Right ventricle myocardium superior (tissue), 1 donor: ENCODE data around the gene LAMA1. TPM values are rescaled to one million over a fixed set of nuclear protein-coding genes. Genes with fewer than 3 reads are reported as not detected.

Experiments
- ATAC-seq: fragments of 200-7000 bp; cut with Tn5 transposase; one replicate; pipeline ENCODE4 v1.9.1; 2020; ENCODE audit warnings: mild to moderate bottlenecking; ENCODE audit not compliant: poor library complexity
- DNase-seq: peaks from one replicate; pipeline ENCODE4 v3.0.0-alpha.2; 2020
- intact Hi-C: fragments of 100-400 bp; cut with DNase I; formaldehyde crosslinking; loops from one replicate; pipeline ENCODE4 v1.11.2; 2022
- total RNA-seq: library from RNA; stranded (reverse); fragmentation: NEBNext Ultra II Directional; extraction: Animal tissue kit (Norgen Biotek cat#: 25700); gene quantifications from one replicate; pipeline ENCODE4 v1.2.1, GENCODE V29; 2021
- donor health status: DM: no; HTN: yes; CAD: no; lungs with severe emphysema.

LAMA1 gene
- total RNA-seq, 1 donor from 2014 or later, result 0.05 TPM

DNA sequence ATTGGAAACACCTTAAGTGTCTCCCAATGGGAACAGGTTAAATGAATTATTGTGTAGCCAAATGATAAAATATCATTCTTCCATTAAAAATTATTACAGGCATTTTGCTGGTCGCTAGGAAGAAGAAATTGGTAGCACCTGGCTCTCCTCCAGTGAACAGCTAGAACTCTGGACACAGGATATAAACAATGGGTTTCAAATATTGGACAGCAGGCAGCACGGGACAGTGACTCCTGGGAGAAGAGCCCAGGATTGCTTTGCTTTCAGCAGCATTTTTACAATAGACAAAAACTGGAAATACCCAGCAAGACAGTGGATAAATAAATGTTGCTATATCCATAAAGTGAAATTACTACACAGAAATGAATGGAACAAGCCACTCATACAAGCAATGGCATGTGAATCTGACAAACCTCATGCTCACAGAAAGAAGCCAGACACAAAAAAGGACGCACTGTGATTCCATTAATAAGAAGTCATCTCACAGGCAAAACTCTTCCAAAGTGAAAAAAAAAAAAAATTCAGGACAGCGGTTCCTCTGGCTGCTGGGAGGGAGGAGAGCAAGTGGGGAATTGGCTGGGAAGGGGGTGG is 50.5 kb downstream of the LAMA1 start:
- intact Hi-C loops, result loop anchor here (10.0 kb wide), 1 partner anchor 62 kb away; no protein-coding TSS in a partner anchor
- no peak for ATAC-seq

DNA sequence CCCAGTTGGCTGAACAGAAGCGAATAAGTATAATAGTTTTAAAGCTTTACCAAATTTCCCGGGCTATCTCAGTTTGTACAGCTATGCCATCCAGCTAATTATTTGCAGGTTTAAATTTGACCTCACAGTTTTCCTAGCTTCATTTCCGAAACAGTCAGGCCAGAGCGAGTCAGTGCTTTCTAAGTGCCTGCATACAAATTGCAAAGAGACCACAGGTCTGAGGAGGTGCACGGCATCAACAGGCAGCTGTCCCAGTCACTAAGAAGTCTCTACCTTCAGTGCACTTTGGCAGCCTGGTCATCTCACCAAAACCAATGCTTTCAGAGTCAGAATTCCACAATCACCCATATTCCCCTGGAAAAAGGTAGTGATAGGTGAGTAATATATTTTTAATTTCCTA is 51.9 kb downstream of the LAMA1 start:
- no peak for DNase-seq
- ATAC-seq, result no peak
- intact Hi-C loops, result loop anchor here (10.0 kb wide), 1 partner anchor 61 kb away; no protein-coding TSS in a partner anchor

More for the DNA sequence above, 50.5 kb downstream of the LAMA1 start:
- DNase-seq, result no peak

DNA sequence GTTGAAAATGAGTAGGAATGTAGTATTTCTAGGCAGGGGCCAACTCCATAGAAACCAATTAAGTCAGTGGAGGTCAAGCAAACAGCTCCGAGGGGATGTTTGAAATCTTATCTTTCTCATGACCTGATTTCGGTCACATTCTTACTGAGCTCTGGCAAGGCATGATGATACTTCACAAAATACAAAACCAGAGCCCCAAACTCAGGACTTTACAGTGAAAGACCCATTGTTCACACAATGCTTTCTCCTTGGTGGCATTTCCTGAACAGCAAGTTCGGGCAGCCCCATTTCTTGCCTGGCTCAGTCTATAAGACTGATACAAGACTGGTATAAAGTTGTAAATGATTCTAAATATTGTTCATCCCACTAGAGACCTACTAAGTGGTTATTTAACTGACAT is 53.3 kb downstream of the LAMA1 start:
- intact Hi-C loops, result loop anchor here (10.0 kb wide), 1 partner anchor 60 kb away; no protein-coding TSS in a partner anchor
- DNase-seq (no peak), ATAC-seq (no peak)

- no peak for ATAC-seq
- intact Hi-C loops, result loop anchor here (10.0 kb wide), 1 partner anchor 58 kb away; no protein-coding TSS in a partner anchor
- no peak for DNase-seq
Observed at GRCh38 chr18:7062811-7063210, 54.8 kb downstream of the LAMA1 start.

- ATAC-seq (no peak), DNase-seq (no peak)
- intact Hi-C loops, result loop anchor here (10.0 kb wide), 1 partner anchor 57 kb away; no protein-coding TSS in a partner anchor
Observed at GRCh38 chr18:7062236-7062635, 55.4 kb downstream of the LAMA1 start.

DNA sequence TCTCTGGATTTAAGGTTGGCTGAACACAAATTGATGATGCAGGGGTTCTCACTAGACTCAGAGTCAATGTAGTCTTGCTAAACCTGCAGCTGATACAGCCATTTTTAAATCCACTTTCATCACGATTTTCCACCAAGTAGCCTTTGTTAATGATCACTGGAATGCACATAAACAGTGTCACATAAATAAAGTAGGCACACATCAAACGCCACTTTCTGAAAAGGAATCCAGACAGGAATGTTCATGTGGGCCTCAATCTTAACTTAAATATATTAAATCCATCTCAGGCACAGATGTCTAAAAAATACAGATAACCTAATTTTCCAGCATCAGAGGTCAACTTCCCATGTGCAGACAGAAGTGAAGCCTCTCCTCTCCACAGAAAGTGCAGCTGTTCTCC is 58.3 kb downstream of the LAMA1 start:
- intact Hi-C loops, result no loop called here

GRCh38 chr18:7056026-7056425 is 61.6 kb downstream of the LAMA1 start:
- intact Hi-C loops, result no loop called here
- ATAC-seq (no peak), DNase-seq (no peak)

More for the DNA sequence above, 58.3 kb downstream of the LAMA1 start:
- ATAC-seq, result no peak
- no peak for DNase-seq

GRCh38 chr18:7049951-7050350 is 67.6 kb downstream of the LAMA1 start:
- ATAC-seq (no peak), DNase-seq (no peak)
- intact Hi-C loops, result no loop called here

GRCh38 chr18:7048081-7048480 is 69.5 kb downstream of the LAMA1 start:
- intact Hi-C loops, result no loop called here
- ATAC-seq, result no peak
- DNase-seq, result no peak

DNA sequence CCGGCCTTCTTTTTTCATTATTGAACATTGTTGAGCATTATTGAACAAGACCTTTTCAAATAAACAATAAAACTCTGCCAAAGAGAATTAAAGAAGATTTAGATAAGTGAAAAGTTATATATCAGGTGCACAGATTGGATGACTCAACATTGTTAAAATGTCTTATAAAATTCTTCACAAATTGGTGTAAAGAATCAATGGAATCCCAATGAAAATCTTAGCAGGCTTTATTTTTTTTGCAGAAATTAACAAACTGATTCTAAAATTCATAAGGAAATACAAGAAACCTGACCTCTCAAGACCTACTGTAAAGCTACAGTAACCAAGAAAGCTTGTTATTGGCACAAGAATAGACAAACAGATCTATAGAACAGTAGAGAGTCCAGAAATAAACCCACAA is 70.3 kb downstream of the LAMA1 start:
- no peak for ATAC-seq
- intact Hi-C loops, result no loop called here
- no peak for DNase-seq

DNA sequence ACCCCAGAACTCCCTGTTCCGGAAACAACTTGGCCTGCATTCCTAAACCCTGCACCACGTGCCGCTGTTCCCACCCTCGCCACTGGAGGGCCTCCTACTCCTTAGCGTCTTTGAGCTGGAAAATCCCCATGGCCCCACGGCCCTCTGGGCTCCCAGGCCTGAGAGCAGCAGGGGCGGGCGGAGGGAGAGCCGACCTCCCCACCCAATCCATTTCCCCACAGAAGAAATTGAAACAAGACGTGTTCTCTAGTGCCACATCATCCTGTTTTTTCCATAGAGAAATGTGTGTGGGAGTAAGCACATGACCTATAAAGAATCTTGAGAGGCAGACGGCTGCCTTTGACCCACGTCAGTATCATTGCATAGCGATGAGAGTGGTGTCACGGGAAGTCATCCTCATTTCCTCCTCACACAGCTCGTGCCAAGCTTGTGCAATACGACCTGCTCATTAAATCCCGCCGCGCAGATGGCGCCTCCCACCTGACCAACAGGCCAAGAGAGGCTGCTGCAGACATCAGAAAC is 79.2 kb downstream of the LAMA1 start:
- intact Hi-C loops, result no loop called here
- ATAC-seq (peak; percentile 86), DNase-seq (peak; percentile 70)

GRCh38 chr18:7037470-7037869 is 80.1 kb downstream of the LAMA1 start:
- intact Hi-C loops, result no loop called here
- ATAC-seq, result no peak

GRCh38 chr18:7035807-7036206 is 81.8 kb downstream of the LAMA1 start:
- no peak for DNase-seq
- ATAC-seq, result no peak
- intact Hi-C loops, result no loop called here

More at GRCh38 chr18:7037470-7037869, 80.1 kb downstream of the LAMA1 start:
- no peak for DNase-seq

- no peak for ATAC-seq
- no peak for DNase-seq
- intact Hi-C loops, result no loop called here
Observed at GRCh38 chr18:7034924-7035323, 82.7 kb downstream of the LAMA1 start.

GRCh38 chr18:7032537-7032936 is 85.1 kb downstream of the LAMA1 start:
- no peak for DNase-seq
- intact Hi-C loops, result no loop called here
- no peak for ATAC-seq

- intact Hi-C loops, result no loop called here
- no peak for DNase-seq
- ATAC-seq, result no peak
Observed at GRCh38 chr18:7028625-7029024, 89.0 kb downstream of the LAMA1 start.

GRCh38 chr18:7025194-7025593 is 92.4 kb downstream of the LAMA1 start:
- ATAC-seq (no peak), DNase-seq (no peak)
- intact Hi-C loops, result no loop called here

DNA sequence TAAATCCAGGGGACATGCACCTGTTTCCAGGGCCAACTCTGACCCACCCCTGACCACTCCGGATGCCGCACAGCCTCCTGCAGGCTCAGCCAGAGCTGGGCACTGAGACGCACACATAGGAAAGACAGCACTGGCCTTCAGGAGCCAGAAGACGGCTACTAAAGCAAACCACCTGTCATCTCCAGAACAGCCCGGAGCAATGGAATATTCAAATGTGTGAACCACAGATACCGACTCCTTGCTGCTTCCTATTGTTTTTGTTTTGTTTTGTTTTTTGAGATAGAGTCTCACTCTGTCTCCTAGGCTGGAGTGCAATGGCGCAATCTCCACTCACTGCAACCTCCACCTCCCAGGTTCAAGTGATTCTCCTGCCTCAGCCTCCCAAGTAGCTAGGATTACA is 94.0 kb downstream of the LAMA1 start:
- DNase-seq (no peak), ATAC-seq (no peak)
- intact Hi-C loops, result no loop called here

GRCh38 chr18:7023063-7023580 is 94.5 kb downstream of the LAMA1 start:
- no peak for DNase-seq
- intact Hi-C loops, result no loop called here
- ATAC-seq, result no peak
